IMR-90 (cell line): ENCODE data around the gene AXIN1. TPM values are rescaled to one million over a fixed set of nuclear protein-coding genes. Genes with fewer than 3 reads are reported as not detected.

Experiments used
- ATAC-seq: fragments of 200-7000 bp; cut with Tn5 transposase; 2 replicates; pipeline ENCODE4 v1.9.1; 2020; ENCODE audit warnings: low read depth, mild to moderate bottlenecking, moderate library complexity
- BruUV-seq: library from RNA; stranded (reverse); fragments of 400-500 nt; replicated peaks from 2 replicates; lab custom pipeline; 2021; lab: Mats Ljungman, UMichigan
- CTCF ChIA-PET: fragments of 300-600 bp; formaldehyde crosslinking; extraction: SDS; loops from one replicate; lab custom pipeline; 2021; ENCODE audit warnings: antibody characterized with exemption; lab: Yijun Ruan, JAX
- POLR2A ChIA-PET: fragments of 300-600 bp; sonication (Branson Sonifier 250); formaldehyde crosslinking; loops from one replicate; lab custom pipeline; 2022; ENCODE audit warnings: antibody characterized with exemption; ENCODE audit not compliant: unreplicated experiment; lab: Charles Lee
- DNase-seq: peaks from one replicate; pipeline ENCODE4 v3.0.0; 2013
- H2AFZ ChIP-seq: replicated peaks from 2 replicates; pipeline ENCODE3; 2013; ENCODE audit warnings: low read length, mild to moderate bottlenecking; ENCODE audit not compliant: poor library complexity
- H2AK5ac ChIP-seq: 2 replicates; pipeline ENCODE4 v1.6.1; 2013; ENCODE audit warnings: low read depth, low read length, inconsistent platforms
- H2AK9ac ChIP-seq: replicated peaks from 2 replicates; pipeline ENCODE3; 2013; ENCODE audit warnings: mild to moderate bottlenecking, low read depth, low read length, moderate library complexity; ENCODE audit not compliant: poor library complexity
- H2BK120ac ChIP-seq: 2 replicates; pipeline ENCODE4 v1.6.1; 2013; ENCODE audit warnings: low read depth, low read length, inconsistent platforms
- H2BK15ac ChIP-seq: 3 replicates; pipeline ENCODE4 v1.6.1; 2013; ENCODE audit warnings: low read depth, low read length, inconsistent platforms
- H2BK20ac ChIP-seq: 2 replicates; pipeline ENCODE4 v1.6.1; 2013; ENCODE audit warnings: low read depth, mild to moderate bottlenecking, inconsistent platforms, low read length, moderate library complexity
- H2BK5ac ChIP-seq: 2 replicates; pipeline ENCODE4 v1.6.1; 2013; ENCODE audit warnings: mild to moderate bottlenecking, low read depth, low read length, inconsistent platforms; ENCODE audit not compliant: poor library complexity, severe bottlenecking
- H3K14ac ChIP-seq: replicated peaks from 2 replicates; pipeline ENCODE4 v1.6.1; 2013; ENCODE audit warnings: low read depth, low read length, inconsistent platforms
- H3K18ac ChIP-seq: 2 replicates; pipeline ENCODE4 v1.6.1; 2013; ENCODE audit warnings: low read depth, low read length, control low read depth
- H3K23ac ChIP-seq: 2 replicates; pipeline ENCODE4 v1.6.1; 2013; ENCODE audit warnings: low read depth, low read length, inconsistent platforms
- H3K27ac ChIP-seq: 2 replicates; pipeline ENCODE4 v1.5.1; 2013; ENCODE audit warnings: mild to moderate bottlenecking, control low read depth, low read length; ENCODE audit not compliant: insufficient read depth
- H3K27me3 ChIP-seq: 2 replicates; pipeline ENCODE4 v1.6.1; 2013; ENCODE audit warnings: low read length; ENCODE audit not compliant: control insufficient read depth, insufficient read depth
- H3K36me3 ChIP-seq: 2 replicates; pipeline ENCODE4 v1.6.1; 2013; ENCODE audit warnings: low read length, mixed read lengths; ENCODE audit not compliant: control insufficient read depth, insufficient read depth
- H3K4ac ChIP-seq: 2 replicates; pipeline ENCODE4 v1.6.1; 2013; ENCODE audit warnings: low read depth, low read length, inconsistent platforms
- H3K4me1 ChIP-seq: 2 replicates; pipeline ENCODE4 v1.6.1; 2013; ENCODE audit warnings: low read length, mixed read lengths; ENCODE audit not compliant: control insufficient read depth, insufficient read depth
- H3K4me2 ChIP-seq: 2 replicates; pipeline ENCODE4 v1.6.1; 2013; ENCODE audit warnings: low read depth, mild to moderate bottlenecking, control low read depth, low read length, moderate library complexity
- H3K4me3 ChIP-seq: 2 replicates; pipeline ENCODE4 v1.5.1; 2013; ENCODE audit warnings: low read depth, mild to moderate bottlenecking, control low read depth, low read length, moderate library complexity; ENCODE audit not compliant: insufficient read depth
- H3K56ac ChIP-seq: 2 replicates; pipeline ENCODE4 v1.6.1; 2013; ENCODE audit warnings: low read length, inconsistent platforms; ENCODE audit not compliant: insufficient read depth; ENCODE audit errors: extremely low read depth
- H3K79me1 ChIP-seq, 2 experiments: 2 replicates each; pipeline ENCODE4 v1.6.1; 2013; ENCODE audit warnings: low read length in 2 of 2, inconsistent platforms in 1 of 2, low read depth in 1 of 2
- H3K9ac ChIP-seq: 2 replicates; pipeline ENCODE4 v1.6.1; 2013; ENCODE audit warnings: low read depth, low read length, control low read depth
- H3K9me1 ChIP-seq: 2 replicates; pipeline ENCODE4 v1.6.1; 2013; ENCODE audit warnings: low read length, inconsistent platforms; ENCODE audit not compliant: insufficient read depth
- H3K9me3 ChIP-seq: 2 replicates; pipeline ENCODE4 v1.6.1; 2013; ENCODE audit warnings: low read length; ENCODE audit not compliant: control insufficient read depth, insufficient read depth
- H4K20me1 ChIP-seq: 2 replicates; pipeline ENCODE4 v1.6.1; 2013; ENCODE audit warnings: low read length, inconsistent platforms; ENCODE audit not compliant: insufficient read depth
- H4K5ac ChIP-seq: 2 replicates; pipeline ENCODE4 v1.6.1; 2013; ENCODE audit warnings: mild to moderate bottlenecking, low read depth, low read length, control low read depth
- H4K8ac ChIP-seq, 2 experiments: 2 replicates each; pipeline ENCODE4 v1.6.1; 2013; ENCODE audit warnings: low read depth in 2 of 2, low read length in 2 of 2, control low read depth in 1 of 2, inconsistent platforms in 1 of 2
- H4K91ac ChIP-seq: 2 replicates; pipeline ENCODE4 v1.6.1; 2013; ENCODE audit warnings: low read depth, low read length, inconsistent platforms; ENCODE audit not compliant: insufficient read depth
- FOS ChIP-seq: fragments of 150-350 bp; IDR thresholded peaks from 2 replicates; pipeline ENCODE4 v1.6.1; 2016; ENCODE audit warnings: low read depth, low read length
- MAFK ChIP-seq: IDR thresholded peaks from 2 replicates; pipeline ENCODE4 v1.6.1; 2012; ENCODE audit warnings: low read depth, low read length, improper control_type of control experiment
- POLR2A ChIP-seq: IDR thresholded peaks from 2 replicates; pipeline ENCODE4 v1.6.1; 2012; ENCODE audit warnings: mild to moderate bottlenecking, low read depth, low read length
- WGBS, 2 experiments: methylation state at CpG; one replicate each; pipeline versions ENCODE4 v1.1.5 to v1.1.7; 2013; ENCODE audit warnings: missing lambda C conversion rate in 2 of 2; ENCODE audit not compliant: insufficient read length in 1 of 2; ENCODE audit errors: extremely low coverage in 2 of 2; 5-methylcytosine and 5-hydroxymethylcytosine counted together
- dilution Hi-C: fragments of 300-500 bp; cut with HindIII; formaldehyde crosslinking; loops from one replicate; pipeline ENCODE4 v1.14.3; 2018; ENCODE audit warnings: low sequenced_read_pairs; ENCODE audit not compliant: unreplicated experiment
- in situ Hi-C: fragments of 300-500 bp; cut with MboI; formaldehyde crosslinking; loops from 3 replicates; pipeline ENCODE4 v1.14.3; 2019; ENCODE audit warnings: low sequenced_read_pairs, inconsistent platforms, mixed read lengths
- intact Hi-C: fragments of 100-400 bp; cut with micrococcal nuclease; formaldehyde crosslinking; loops from 2 replicates; pipeline ENCODE4 v1.10.0; 2022
- polyA plus RNA-seq, 3 experiments: library from polyadenylated mRNA; depleted of rRNA; stranded (reverse); fragments of >200 nt; gene quantifications; 2 replicates each; pipeline ENCODE4 v1.2.3, GENCODE V29; 2012; ENCODE audit warnings: low replicate concordance in 1 of 3
- total RNA-seq: library from RNA; depleted of rRNA; stranded (reverse); fragments of >200 nt; gene quantifications from 2 replicates; pipeline ENCODE4 v1.2.3, GENCODE V29; 2012

The AXIN1 gene
- total and polyA plus RNA-seq, 2 of the 4 experiments (the other 2 are of a cell fraction): 10.9 to 14.2 TPM

DNA sequence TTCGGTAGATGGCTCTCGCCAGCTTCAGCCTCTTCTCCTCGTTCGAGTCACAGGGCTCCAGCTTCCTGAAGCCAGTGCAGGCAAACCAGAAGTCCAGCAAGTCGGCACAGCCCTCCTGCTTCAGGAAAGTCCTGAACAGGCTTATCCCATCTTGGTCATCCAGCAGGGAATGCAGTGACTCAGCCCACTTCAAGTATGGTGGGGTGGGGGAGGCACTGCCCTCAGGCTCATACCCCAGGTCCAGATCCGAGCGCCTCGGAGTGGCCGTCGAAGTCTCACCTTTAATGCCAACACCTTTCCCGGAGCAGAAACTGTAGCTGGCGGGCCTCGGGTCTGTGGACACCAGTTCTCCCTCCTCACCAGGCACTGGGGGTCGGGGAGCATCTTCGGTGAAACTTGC lies 5.9 kb downstream of the AXIN1 start:
- CTCF ChIA-PET: no interaction called here
- Histone ChIP-seq H2BK20ac (no peak overlapping the region), H2BK15ac (no peak overlapping the region), H2AK5ac (no peak overlapping the region), H3K14ac (0 out of 2 replicates have a peak overlapping the region, but pooled peaks have one; percentile 3), H3K56ac (no peak overlapping the region), H4K8ac (0 out of 4 replicates have a peak overlapping the region, but pooled peaks of 1 of the 2 experiments have one; percentile 20), H2AFZ (no peak overlapping the region), H3K4ac (no peak overlapping the region), H3K18ac (no peak overlapping the region), H3K79me1 (peaks cover 54 to 89% of the 10 kb centered on the region in 2 experiments), H4K91ac (no peak overlapping the region), H2BK5ac (peak overlapping the region; percentile 16), H3K4me2 (no peak overlapping the region), H3K9me3 (no peaks in the 10 kb centered on the region), H3K27ac (no peak overlapping the region), H2BK120ac (no peak overlapping the region), H4K5ac (no peak overlapping the region), H2AK9ac (peak overlapping the region; percentile 69), H3K36me3 (peaks cover 21% of the 10 kb centered on the region), H3K4me3 (no peak overlapping the region), H3K27me3 (no peaks in the 10 kb centered on the region), H3K9me1 (peaks cover 12% of the 10 kb centered on the region), H3K4me1 (peaks cover 7% of the 10 kb centered on the region), H4K20me1 (peaks cover 66% of the 10 kb centered on the region), H3K9ac (no peak overlapping the region), H3K23ac (no peak overlapping the region)
- dilution Hi-C loops: no loop called here
- in situ Hi-C loops: no loop called here
- ATAC-seq (peak; percentile 70), DNase-seq (peak; percentile 68)
- intact Hi-C loops: no loop called here
- TF ChIP-seq POLR2A: no peak
- no peak for TF ChIP-seq MAFK
- TF ChIP-seq FOS: 0 out of 2 replicates have a peak, but pooled peaks have one; percentile 13
- WGBS, 2 experiments: 95% methylated on average over 9 of the region's 15 CpGs; no CpG with 5 or more reads in 1 of the 2 experiments
- POLR2A ChIA-PET: no interaction called here
- BruUV-seq: no TSS peak
